ENCODE data around the gene PPP1R13B.

DNA sequence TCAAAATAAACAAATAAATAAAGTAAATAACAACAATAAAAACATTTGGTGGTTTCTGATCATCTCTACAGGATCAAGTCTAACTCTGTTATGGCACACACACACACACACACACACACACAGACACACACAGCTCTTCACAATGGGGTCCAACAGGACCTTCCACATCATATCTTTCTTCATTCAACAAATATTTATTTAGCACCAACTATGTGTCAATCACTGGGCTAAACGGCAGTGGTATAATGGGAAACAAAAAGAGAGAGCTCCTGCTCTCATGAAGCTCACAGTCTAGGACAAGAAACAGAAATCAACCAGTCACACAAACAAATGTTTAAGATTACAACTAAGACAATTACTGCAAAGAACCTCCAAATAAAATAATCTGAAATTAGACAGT lies 9.3 kb downstream of the PPP1R13B start:
- TF ChIP-seq, protein P1, sequence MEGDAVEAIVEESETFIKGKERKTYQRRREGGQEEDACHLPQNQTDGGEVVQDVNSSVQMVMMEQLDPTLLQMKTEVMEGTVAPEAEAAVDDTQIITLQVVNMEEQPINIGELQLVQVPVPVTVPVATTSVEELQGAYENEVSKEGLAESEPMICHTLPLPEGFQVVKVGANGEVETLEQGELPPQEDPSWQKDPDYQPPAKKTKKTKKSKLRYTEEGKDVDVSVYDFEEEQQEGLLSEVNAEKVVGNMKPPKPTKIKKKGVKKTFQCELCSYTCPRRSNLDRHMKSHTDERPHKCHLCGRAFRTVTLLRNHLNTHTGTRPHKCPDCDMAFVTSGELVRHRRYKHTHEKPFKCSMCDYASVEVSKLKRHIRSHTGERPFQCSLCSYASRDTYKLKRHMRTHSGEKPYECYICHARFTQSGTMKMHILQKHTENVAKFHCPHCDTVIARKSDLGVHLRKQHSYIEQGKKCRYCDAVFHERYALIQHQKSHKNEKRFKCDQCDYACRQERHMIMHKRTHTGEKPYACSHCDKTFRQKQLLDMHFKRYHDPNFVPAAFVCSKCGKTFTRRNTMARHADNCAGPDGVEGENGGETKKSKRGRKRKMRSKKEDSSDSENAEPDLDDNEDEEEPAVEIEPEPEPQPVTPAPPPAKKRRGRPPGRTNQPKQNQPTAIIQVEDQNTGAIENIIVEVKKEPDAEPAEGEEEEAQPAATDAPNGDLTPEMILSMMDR (optimal IDR thresholded peaks at IDR 0.05 in 1 of 3, IDR thresholded peaks at IDR 0.05 in 1 of 3, conservative IDR thresholded peaks at IDR 0.05 in 1 of 3; ENCODE audit: extremely low read depth in 1 of 3, insufficient read depth in 2 of 3, low read length in 3 of 3), result no peak
- TF ChIP-seq EZH2 (IDR thresholded peaks at IDR 0.05; ENCODE audit: low read length), result no peak
